NCI-H460 (cell line): ENCODE results near the gene FOXD2. TPM values are rescaled to one million over a fixed set of nuclear protein-coding genes. Genes with fewer than 3 reads are reported as not detected.
"Not testable (repeated sequence)": the region's sequence is repeated elsewhere in the genome, so short reads cannot be mapped to it uniquely, and the experiment has no call there.

Source experiments
- DNase-seq: peaks from one replicate; pipeline ENCODE4 v3.0.0-alpha.2; 2016; ENCODE audit warnings: low read depth; ENCODE audit errors: extremely low read depth
- total RNA-seq: library from RNA; depleted of rRNA; stranded (reverse); fragments of >200 nt; shearing (Covaris generic); gene quantifications from 2 replicates; pipeline ENCODE4 v1.2.3, GENCODE V29; 2014

The FOXD2 gene
- total RNA-seq, 1 experiment from 2014 or later = 0.54 TPM

GRCh38 chr1:47439017-47439818 is 1.4 kb downstream of the FOXD2 start:
- DNase-seq = no peak

GRCh38 chr1:47439819-47440598 is 2.2 kb downstream of the FOXD2 start:
- DNase-seq = no peak

DNA sequence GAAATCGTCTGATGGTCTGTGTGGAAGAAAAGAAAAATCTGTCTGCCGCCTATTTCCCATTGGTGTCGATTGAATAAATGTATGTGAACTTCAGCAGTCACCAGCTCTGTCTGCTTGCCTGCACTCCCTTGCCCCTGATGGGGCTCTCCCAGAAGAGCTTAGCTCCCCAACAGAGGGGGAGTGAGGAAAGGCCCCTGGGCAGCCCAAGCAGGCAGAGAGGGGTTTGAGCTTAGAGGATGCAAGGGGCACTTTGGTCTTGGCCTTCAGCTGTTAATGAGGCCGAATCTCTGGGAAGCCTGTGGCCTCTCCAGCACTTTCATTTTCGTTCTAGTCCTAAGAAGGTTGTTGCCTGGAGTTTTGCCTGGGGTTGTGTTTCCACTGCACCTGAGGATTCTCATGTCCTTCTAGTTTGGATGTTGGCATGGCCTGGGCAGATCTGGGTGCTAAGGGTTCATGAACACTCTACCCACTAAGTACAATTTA is 2.8 kb downstream of the FOXD2 start:
- DNase-seq = no peak

DNA sequence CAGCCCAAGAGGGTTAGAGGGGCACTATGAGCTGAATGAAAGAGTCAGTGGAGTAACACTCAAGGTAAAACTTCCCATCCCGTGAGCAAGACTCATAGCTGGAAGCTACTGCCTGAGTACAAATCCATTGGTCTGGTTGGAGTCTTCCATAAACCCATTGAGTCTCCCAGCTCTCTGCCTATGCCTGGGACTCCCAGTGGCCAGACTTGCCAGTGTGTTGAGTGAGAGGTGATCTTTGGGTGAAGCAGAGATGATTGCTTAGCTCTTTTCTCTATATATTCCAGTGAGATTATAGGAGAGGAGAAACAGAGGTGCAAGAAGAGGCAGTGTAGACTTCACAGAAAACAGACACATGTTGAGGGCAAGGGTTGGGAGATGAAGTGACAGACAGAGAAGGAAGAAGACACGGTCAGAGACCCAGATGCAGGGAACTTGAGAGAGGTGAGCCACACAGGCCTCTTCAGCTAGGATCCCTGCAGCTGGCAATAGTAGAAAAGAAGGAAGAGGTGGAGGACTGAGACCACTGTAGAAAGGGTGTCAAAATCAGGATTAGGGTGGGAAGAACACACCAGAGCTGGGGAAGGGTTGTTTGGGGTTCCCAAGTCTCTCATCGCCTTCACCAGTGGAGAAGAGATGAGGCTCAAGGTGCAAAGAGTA is 3.7 kb downstream of the FOXD2 start:
- no peak for DNase-seq

- DNase-seq = no peak
Observed at GRCh38 chr1:47442202-47442601, 4.4 kb downstream of the FOXD2 start.

DNA sequence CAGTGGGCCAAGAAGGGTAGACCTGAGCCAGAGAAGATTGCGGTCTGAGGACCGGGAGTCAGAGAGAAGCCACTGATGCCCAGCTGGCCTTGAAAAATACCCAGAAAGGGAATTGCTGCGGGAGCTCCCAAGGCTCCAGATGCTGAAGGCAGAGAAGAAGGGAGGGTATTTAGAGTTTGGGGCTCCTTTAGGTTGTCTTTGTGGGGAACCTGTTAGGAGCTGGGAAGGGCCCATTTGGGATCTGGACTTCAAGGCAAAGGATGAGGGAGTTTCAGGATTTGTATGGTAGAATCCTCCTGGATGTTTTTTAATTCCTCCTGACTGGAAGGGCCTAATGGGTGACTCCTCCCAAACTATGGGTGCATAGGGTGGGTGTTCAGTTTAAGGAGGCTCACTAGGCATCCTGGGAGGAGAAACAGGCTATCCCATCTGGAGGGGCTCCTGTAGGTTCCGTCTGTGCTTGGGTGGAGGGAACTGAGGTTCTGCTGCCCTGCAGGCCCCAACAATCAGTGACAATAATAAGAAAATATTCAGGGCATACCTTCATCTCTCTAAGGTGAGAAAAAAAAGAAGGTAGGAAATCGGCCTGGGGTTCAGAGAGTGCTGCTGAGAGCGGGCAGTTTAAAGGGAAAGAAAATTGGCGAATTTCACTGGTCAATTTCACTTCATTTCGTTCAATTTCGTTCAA is 5.1 kb downstream of the FOXD2 start:
- no peak for DNase-seq

DNA sequence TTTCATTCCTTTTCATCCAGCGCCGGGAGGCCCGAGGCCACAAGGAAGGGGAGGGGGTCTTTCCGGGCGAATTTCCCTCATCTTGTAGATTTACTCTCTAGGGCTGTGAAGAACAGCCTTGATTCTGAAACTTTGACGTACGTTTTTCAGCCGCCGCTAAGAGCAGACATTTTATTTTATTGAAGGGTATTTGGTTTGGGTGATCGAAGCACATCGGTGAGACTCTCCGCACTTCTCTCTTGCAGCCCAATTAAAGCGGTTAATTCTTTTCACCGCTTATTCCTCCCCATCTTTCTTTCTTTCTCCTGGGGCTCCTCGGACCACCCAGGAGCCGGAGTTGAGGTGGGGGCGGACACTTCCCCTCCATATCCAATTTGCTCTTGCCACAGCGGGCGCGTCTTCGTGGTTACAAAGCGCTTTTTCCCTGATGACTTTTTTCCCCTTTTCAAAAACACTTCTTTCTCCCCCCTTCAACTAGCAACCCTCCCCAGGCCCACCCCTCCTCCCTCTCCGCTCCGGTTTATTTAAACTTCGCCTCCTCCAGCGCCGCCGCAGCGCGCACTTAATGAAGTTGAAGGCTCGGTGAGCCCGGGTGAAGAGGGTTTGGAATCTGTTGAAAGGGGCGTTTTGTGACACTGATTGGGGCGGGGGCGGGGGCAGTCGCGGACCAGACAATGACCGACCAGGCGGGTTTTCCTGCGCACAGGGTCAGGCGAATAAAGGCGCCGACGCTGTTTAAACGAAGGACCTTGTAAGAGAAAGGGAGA is 5.9 kb downstream of the FOXD2 start:
- DNase-seq = no peak

DNA sequence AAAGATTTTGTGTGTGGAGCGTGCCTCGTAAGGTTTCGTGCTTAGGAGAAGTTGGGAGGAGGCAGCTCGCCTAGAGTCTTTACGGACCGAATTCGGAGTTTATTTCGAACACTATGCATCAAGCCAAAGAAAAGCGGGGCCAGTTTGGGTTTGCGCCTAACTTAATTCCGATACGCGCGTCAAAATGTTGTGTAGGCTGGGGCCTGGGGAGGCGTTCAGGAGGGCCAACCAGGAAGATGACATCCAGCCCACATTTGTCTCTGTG is 6.4 kb downstream of the FOXD2 start:
- no peak for DNase-seq

GRCh38 chr1:47444562-47445465 is 7.0 kb downstream of the FOXD2 start:
- DNase-seq = no peak

GRCh38 chr1:47445823-47446550 is 8.1 kb downstream of the FOXD2 start:
- no peak for DNase-seq

GRCh38 chr1:47448462-47449222 is 10.8 kb downstream of the FOXD2 start:
- DNase-seq = no peak

DNA sequence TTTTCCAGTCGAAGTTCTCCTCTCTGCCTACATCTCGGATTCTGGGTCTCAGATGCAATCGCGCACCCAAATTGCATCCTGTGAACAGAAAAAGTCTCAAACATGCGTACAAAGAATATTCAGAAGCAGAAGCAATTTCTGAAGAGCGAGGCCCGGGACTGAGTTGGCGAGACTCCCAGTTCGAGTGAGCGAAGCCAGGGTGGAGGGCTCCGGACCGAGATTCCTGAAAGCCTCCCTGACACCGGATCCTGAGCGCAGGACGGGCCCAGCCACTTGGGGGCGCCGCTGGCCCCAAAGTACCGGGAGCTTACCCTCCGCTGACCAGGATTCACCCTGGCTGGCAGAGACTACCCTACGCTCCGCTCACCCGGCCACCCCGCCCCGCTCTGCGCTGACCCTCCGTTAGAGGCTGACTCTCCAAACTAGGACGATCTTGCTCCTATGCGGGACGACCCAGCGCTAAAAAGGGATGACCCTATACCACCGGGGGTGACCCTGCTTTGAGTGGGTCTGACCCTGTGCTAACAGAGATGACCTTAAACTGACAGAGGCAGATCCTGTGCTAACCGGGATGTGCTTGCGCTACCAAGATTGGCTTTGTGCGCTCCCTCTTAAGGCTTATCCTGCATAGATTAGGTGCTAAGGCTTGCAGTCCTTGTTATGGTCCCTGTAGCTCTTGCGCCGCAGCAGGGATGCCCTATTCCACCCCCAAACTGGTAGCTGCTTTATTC is 12.1 kb downstream of the FOXD2 start:
- no peak for DNase-seq

- DNase-seq = no peak
Observed at GRCh38 chr1:47450606-47451005, 12.8 kb downstream of the FOXD2 start.

GRCh38 chr1:47452426-47452825 is 14.6 kb downstream of the FOXD2 start:
- DNase-seq = no peak

DNA sequence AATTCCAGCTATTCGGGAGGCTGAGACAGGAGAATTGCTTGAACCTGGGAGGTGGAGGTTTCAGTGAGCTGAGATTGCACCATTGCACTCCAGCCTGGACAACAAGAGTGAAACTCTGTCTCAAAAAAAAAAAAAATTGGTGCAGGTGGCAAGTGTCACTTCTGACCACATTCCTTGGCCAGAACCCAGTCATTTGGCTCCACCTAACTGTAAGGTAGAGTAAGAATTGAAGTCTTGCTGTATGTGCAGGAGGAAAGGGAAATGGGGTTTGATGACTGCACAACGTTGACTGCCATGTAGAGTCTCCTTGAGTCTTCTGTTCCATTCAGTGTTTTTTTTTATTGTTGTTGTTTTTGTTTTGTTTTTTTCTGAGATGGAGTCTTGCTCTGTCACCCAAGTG is 16.1 kb downstream of the FOXD2 start:
- not testable (repeated sequence) for DNase-seq

DNA sequence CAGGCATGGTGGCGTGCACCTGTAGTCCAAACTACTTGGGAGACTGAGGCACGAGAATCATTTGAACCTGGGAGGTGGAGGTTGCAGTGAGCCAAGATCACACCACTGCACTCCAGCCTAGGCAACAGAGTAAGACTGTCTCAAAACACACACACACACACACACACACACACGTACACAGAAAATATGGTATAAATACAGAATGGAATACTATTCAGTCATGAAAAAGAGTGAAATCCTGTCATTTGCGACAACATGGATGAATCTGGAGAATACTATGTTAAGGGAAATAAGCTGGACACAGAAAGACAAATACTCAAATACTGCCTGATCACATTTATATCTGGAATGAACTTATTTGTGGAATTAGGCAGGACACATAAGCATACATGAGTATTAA is 18.4 kb downstream of the FOXD2 start:
- DNase-seq = no peak

DNA sequence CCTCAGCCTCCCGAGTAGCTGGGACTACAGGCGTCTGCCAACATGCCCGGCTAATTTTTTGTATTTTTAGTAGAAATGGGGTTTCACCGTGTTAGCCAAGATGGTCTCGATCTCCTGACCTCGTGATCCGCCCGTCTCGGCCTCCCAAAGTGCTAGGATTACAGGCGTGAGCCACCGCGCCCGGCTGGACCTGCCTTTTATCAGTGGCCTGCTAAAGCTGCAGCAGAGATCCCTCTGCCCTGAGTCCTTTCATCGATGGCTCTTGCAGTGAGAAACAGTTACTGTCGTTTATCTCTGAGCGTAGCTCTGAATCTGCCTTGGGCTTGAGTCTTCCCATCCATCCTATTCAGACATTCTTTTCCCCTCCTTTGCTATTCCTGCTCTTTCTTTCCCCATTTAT is 19.7 kb downstream of the FOXD2 start:
- DNase-seq = not testable (repeated sequence)
